GM18909 (cell line): ENCODE results near the gene SLC25A36.
A peak's percentile ranks its signal among the peaks of the same experiment; 100 is the strongest.

Experiments
- ATAC-seq: cut with Tn5 transposase; IDR thresholded peaks from one replicate; pipeline ENCODE4 v1.9.1; 2021; ENCODE audit warnings: mild to moderate bottlenecking; ENCODE audit not compliant: unreplicated experiment, poor library complexity

SLC25A36 gene, protein sequence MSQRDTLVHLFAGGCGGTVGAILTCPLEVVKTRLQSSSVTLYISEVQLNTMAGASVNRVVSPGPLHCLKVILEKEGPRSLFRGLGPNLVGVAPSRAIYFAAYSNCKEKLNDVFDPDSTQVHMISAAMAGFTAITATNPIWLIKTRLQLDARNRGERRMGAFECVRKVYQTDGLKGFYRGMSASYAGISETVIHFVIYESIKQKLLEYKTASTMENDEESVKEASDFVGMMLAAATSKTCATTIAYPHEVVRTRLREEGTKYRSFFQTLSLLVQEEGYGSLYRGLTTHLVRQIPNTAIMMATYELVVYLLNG

DNA sequence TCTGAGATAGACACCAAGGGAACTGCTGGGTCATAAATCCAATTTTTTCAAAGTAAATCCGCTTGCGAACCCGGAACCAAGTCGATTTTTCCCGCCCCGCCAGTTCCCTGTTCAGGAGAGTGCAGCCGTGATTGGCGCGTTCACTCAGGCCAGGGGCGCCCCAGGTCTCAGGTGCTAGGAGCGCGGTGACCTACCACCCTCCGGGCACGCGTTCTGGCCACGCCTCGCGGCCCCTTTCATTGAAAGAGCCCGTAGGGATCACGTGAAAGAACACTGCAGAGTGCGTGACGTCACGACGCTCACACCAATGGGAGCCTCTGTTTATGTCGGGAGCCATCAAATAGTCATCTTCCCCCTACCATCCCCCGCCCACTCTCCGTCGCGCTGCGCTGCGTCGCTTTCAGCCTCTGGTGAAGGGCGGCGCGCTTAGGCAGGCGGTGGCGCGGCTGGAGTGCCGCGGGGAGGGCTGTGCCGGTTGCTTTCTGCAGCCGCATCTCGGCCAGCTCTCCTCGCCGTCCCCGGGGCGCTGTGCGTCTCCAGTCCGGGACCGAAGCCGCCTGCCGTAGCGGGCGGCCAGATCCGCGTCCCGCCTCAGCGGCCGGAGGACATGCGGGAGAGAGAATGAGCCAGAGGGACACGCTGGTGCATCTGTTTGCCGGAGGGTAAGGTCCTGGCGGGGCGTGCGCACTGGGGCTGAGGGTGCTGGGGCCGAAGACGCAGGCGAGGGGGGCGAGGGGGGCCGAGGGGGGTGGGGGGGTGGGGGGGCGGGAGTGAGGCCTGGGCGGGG, at the start of gene SLC25A36:
Gene SLC25A36, plus strand, starts transcription at position 403 of the 787 bp plus-strand sequence. Its CDS starts 219 bp downstream, at position 622.
- ATAC-seq = peak; percentile 98

DNA sequence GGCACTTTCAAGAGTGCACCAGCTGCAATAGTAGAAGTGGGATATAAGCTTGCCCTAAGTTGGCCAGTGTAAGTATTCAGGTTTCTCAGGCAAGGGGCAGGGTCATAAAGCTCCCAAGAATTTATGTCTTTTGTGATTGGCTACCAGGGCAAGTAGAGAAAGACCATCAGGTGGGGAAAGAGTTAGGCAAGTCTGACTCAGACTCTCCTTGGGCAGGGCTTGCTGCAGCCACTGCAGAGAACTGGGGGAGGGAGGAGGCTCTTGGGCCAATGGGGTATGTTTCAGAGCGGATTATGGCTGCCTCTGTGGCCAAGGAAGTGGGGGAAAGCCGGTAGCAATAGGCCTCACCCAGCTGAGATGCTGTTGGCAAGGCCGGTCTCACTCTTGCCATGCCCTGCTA, 44.6 kb upstream of the SLC25A36 start:
- ATAC-seq = no peak

DNA sequence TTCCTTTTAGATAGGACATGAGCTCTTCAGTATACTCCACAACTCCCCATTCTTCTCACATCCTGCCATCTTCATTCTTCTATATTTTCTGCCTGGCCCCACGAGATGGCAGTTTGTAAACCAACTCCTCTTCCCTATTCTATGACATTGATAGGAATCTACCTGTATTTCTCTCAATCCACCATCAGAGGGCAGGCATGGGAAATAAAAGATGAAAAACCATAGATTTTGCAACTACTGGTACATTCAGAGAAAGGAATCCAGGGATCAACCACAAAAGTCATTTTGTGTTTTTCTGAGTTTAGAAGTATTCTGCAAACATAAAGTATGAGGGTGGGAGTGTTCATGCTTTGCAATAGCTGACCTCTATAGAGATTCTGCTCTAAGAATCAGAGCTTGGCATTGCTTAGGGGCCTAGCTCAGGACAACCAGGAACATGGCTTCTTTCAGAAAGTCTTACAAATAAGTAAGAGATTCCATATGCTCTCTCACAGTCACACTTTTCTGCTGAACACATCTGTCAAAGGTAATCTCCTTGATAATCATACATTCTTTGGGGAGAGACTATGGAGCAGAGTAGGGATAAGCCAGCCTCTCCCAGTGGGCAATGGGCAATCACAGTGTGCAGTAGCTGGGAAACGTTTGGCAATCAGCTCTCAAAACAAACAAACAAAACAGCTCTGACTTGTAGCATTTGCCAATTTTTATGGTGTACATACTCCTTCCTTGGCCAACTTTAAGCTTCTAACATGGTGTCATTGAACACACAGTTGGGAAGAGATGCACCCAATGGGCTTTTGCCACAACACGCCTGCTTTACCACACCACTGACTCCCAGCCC, 43.1 kb upstream of the SLC25A36 start:
- no peak for ATAC-seq

DNA sequence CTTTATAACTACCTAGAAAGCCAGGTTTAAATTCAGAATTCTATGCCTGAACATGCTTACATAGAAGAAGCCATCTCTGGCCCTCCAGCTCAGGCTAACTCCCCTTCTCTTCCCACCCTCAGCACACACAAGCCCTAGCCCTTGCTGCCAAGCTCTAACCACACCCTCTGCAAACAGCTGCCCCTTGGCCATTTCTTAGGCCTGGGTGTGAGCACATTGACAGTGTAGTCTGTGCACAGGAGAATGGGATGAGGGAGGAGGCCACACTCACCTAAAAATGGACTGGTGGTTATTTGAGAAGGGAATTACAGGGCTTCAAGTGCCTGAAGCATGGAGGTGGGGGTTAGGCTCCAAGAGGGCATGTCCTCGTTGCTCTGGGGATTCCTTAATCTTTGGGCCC, 42.3 kb upstream of the SLC25A36 start:
- ATAC-seq = no peak

DNA sequence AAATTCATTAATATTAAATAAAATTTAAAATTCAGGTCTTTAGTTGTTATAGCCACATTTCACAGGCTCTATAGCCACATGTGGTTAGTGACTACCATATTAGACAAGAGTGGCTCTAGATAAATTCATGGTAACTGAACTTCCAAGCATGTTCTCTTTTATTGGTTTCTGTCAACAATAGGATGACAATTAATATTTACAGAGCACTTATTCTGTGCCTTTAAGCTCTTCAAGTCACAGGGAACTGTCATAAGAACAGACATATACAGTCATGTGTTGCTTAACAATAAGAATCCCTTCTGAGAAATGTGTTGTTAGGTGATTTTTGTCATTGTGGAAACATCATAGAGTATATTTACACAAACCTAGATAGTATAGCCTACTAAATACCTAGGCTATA, 38.8 kb upstream of the SLC25A36 start:
- ATAC-seq = no peak

DNA sequence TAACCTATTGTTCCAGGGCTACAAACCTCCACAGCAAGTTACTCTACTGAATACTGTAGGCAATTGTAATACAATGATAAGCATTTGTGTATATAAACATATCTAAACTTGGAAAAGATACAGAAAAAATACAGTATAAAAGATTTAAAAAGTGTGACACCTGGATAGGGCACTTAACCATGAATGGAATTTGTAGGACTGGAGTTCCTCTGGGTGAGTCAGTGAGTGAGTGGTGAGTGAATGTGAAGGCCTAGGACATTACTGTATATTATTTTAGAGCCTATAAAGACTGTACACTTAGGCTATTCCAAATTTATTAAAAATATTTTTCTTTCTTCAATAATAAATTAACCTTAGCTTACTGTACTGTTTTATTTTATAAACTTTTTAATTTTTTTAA, 38.4 kb upstream of the SLC25A36 start:
- ATAC-seq = no peak

DNA sequence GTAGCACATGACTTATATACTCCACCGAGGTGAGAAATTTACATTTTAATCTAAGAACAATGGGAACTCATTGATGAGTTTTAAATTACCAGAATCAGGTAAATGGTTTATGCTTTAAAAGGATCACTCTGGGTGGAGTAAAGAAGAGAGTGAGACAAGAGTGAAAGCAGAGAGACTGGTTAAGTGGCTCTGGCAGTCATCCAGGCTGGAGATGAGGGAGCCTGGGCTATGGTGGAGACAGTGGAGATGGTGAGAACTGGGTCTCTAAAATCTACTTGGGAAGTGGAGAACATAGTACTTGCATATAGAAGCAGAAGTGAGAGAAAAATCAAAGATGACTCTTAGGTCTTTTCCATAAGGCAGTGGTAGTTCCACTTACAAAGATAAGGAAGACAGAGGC, 37.1 kb upstream of the SLC25A36 start:
- ATAC-seq = no peak

DNA sequence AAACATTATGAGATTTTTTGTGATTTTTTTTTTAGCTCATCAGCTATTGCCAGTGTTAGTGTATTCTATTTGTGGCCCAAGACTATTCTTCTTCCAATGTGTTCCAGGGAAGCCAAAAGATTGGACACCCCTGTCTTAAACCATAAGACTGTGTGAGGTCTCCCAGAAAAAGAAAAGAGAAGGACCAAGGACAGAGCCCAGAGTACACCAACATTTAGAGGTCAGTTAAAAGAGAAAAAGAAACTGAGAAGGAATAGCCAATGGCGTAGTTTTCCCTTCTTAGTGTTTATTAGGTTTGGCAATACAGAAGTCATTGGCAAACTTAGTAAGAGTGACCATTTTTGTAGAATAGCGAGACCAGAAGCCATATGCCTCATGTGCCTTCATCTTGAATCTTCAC, 36.1 kb upstream of the SLC25A36 start:
- ATAC-seq = no peak

DNA sequence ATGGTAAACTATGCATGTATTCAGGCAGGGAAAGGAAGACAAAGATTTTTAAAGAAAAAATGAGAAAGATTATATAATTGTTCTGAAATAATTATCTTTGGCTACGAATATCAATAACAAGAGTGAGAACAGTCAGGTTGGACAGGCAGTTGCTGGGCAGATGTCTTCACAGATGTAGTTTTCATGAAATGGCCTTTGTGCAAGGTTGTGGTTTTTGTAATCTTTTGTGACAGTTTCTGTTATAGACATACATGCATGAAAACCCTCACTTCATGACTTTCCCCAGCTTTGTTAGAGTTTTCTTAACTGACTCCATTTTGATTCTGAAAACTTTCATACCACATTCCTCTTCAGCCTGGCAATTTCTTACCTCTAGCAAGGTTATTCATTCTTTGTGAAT, 34.9 kb upstream of the SLC25A36 start:
- ATAC-seq = no peak

DNA sequence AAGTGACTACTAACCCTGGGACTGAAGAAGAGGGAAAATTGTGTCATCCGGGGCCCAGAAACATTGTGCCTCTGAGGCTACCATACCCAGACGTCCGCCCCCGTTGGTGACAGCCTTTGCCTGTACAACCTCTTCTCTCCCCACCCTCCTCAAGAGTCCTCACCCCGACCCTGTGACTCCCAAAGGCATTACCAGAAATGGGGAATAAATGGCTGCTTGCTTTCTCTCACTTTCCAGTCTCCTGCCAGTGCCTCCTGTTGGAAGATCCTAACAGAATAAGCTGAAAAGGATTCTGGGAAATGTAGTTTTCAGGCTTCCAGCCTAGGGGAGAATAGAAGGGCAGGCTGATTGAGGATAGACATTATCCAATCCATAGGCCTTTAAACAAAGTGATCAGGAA, 30.8 kb upstream of the SLC25A36 start:
- no peak for ATAC-seq

DNA sequence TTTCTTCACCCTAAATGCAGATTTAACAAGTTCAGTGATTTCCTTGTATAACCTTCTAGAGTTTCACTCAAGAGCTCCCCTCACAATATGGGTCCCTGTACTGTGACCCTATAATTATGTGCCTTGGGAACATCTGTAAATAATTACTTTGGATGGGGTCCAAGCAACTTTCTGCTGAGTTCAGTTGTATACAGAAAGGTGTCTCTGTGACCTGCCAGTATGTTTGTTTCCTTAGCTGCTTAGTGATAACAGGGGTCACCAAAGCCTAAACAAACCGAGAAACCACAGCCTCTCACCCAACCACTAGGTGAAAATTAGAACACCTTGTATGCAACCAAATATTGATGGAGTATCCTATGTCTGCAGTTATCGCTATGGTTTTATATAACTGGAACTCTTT, 29.8 kb upstream of the SLC25A36 start:
- no peak for ATAC-seq

DNA sequence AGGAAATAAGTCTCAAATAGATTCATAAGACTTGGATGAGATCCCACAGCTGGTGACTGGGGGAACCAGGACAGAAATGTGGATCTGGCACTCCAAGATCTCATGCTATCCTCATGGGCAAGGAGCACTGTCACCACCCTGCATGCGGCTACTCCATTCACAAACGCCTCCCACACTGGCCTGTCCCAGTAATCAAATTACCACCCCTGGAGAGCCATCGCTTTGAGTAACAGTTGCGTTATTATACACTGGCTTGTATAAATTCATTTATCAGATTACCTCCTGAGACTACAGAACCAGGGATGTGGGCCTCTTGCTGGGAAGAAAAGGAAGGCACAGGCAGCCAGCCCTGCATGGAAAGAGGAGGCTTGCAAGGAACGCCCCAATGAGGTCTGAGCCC, 27.9 kb upstream of the SLC25A36 start:
- ATAC-seq = no peak

DNA sequence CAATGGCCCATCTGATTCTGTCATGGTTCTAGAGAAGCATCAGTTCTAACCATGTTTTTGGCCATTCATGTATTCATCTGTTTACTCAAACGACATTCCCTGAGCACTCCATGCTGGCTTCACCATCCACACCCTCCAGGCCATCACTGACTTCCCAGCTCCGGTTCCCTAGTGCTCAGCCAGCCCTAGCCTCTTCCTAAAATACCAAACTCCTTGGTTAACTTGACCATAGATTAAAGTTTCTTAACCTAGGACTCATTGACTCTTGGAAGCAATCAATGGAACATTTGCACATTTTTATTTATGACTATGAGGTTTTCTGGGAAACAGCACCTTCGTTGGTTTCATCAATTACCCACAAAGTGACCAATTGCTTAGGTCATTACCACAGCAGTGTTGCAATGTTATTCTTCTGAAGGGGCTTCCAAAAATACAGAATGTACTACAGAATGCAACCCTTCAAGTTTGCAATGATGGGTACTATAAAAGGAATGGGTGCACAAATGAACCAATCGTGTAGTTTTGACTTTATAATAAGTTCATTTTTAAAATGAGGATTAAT, 27.2 kb upstream of the SLC25A36 start:
- ATAC-seq = no peak

DNA sequence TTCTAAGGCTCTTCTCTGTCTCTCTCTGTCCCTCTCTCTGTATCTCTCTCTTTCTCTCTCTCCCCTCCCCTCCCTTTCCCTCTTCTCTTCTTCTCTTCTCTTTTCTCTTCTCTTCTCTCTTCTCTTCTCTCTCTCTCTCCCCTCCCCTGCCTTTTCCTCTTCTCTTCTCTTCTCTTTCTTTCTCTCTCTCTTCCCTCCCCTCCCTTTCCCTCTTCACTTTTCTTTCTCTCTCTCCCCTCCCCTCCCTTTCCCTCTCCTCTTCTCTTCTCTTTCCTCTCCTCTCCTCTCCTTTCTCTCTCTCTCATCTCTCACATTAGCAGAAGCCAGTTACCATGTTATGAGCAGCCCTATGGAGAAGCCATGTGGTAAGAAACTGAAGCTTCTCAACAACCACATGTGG, 25.0 kb upstream of the SLC25A36 start:
- ATAC-seq = no peak

DNA sequence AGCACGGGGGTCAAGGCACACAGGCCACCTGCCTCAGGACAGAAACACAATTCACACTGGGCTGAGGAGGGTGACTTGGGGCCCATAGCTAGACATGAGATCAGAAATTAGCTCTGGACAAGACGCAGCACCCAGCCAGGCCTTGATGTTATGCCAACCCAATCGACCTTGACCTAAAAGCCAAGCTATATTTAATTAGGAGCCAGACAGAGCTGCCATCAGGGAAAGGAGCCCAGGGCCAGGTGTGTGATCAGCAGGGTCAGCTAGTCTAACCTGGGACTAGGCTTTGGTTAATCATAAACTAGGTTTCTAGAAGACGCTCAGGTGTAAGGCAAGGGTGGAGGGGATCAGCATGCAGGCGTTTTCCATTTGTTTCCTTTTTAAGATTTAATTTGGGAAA, 23.9 kb upstream of the SLC25A36 start:
- ATAC-seq = no peak

DNA sequence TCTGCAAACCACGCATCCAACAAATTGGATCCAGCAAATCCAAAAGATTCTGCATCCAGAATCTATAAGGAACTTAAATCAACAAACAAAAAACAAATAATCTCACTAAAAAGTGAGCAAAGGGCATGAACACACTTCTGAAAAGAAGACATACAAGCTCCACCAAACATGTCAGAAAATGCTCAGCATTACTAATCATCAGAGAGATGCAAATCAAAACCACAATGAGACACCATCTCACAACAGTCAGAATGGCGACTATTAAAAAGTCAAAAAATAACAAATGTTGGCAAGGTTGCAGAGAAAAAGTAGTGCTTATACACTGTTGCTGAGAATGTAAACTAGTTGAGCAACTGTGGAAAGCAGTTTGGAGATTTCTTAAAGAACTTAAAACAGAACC, 21.6 kb upstream of the SLC25A36 start:
- no peak for ATAC-seq

DNA sequence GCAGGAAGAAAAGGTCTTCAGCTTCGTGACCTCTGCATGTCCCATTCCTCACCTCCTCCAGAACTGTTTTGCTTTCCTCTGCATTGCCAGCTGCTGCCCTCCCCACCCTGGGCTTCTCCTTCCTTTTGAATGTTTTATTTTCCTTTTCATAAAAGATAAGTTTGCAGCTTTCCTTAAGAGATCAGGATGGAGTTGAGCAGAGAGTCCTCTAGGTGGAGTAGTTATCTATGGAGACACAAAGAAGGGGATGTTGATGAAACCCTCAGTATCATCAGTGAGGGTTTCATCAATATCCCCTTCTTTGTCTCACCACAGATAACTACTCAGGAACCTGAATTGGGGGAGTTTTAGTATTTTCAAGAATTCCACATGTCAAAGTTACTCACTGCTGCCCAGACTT, 19.0 kb upstream of the SLC25A36 start:
- peak; percentile 45 for ATAC-seq

DNA sequence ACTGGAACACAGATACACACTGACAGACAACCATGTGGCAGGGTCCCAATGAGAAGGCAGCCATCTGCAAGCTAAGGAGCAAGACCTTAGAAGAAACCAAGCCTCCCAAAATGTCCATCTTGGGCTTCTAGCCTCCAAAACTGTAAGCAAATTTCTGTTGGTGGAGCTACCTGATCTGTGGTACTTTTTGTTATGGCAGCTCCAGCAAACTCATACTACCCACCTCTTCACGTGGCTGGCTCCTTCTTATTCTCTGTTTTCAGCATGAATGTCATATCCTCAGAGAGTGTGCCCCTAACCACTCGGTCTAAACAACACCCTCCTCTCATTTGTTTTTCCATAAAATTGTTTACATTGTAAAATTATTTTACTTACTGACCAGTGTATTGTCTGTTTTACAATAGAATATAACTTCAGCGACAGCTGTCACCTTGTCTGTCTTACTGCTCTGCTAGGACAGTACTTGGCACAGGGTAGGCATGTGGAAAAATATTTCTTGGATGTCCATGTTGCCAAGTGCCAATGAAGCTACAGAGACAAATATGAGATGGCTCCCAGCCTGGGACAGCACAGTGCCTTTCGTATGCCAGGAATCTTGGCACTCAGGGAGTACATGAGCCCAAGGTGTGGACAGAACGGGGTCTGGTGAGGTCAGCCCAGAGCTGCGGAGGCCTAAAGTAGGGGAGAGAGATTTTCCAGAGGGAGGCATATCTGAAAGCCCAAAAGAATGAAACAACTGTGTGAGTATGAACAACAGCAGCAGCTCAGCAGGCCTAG, 17.4 kb upstream of the SLC25A36 start:
- ATAC-seq = no peak

DNA sequence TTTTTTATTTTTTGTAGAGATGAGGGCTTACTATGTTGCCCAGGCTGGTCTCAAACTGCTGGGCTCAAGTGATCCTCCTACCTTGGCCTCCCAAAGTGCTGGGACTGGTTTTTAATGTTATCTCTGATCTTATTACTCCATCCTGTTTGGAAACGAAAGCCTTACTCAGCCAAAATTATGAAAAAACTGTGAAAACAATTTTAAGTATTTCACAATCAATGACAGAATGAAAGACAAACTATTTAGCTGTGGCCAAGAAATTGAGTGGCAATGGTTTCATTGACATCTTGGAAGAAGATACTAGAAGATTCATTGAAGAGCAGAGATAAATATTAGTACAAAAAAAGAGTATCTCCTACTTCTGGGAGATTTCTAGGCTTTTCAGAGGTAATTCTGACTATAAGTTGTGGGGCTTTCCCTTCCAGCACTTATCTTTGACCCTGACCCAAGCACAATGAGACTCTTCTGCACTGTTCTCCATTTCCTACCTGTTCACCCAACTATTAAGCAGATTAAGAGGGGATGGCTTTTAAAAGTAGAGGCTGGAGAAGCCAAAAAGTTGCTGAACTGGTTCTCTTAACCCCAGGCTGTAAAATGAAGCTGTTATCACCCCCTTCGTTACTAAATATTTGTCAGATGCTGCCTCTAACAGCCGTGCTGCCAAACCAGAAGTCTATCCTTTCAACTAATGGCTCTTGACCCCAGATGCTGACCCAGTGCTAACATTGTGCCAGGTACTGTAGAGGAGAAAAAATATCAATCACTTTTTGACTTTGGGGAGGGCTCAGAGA, 14.2 kb upstream of the SLC25A36 start:
- ATAC-seq = no peak
